ENCODE results near the gene DPF3.

Gene DPF3

GRCh38 chr14:72852194-72852593 is 41.7 kb downstream of the DPF3 start:
- DNase-seq (ENCODE audit: low spot score in 2 of 2): no peak
- Mint-ChIP-seq H3K9me3 (no peaks in the 10 kb centered on the region), H3K36me3 (peaks cover 11% of the 10 kb centered on the region), H3K4me1 (peaks cover 16% of the 10 kb centered on the region), H3K27ac (no peak overlapping the region), H3K4me3 (no peak overlapping the region), H3K27me3 (no peaks in the 10 kb centered on the region)
- ATAC-seq (ENCODE audit: low read depth): no peak

- Mint-ChIP-seq H3K27ac (peak overlapping the region; percentile 42), H3K36me3 (peaks cover 16% of the 10 kb centered on the region), H3K9me3 (no peaks in the 10 kb centered on the region), H3K4me1 (peaks cover 18% of the 10 kb centered on the region), H3K4me3 (no peak overlapping the region), H3K27me3 (no peaks in the 10 kb centered on the region)
- ATAC-seq (ENCODE audit: low read depth) (no peak), DNase-seq (ENCODE audit: low spot score in 2 of 2) (no peak)
These were observed 42.3 kb downstream of the DPF3 start for GRCh38 chr14:72851635-72852034.

- Mint-ChIP-seq H3K4me1 (peaks cover 10% of the 10 kb centered on the region), H3K4me3 (no peak overlapping the region), H3K36me3 (peaks cover 16% of the 10 kb centered on the region), H3K27ac (peak overlapping the region; percentile 42), H3K27me3 (no peaks in the 10 kb centered on the region), H3K9me3 (no peaks in the 10 kb centered on the region)
- ATAC-seq (ENCODE audit: low read depth) (no peak), DNase-seq (ENCODE audit: low spot score in 2 of 2) (no peak)
These were observed 43.5 kb downstream of the DPF3 start for GRCh38 chr14:72850360-72850759.

DNA sequence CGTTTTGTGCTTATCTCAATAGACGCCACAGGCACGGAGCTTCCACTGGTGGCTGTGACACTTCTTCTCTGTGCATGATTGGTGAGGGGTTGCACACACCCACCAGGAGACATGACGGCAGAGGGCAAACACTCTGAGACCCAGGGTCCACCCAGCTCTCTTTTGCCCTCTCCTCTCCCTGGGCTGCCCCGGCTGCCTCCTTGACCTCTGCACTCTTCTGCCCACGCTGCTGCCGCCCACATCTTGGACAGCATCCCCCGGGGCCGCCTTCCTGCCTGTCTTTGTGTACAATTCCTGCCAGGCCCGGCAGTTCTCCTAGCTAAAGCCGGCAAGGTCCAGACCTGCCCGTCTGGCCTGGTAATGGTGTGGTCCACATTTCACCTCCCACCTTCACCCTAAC is 44.7 kb downstream of the DPF3 start:
- peaks cover 16% of the 10 kb centered on the region for H3K36me3 Mint-ChIP-seq
- no peak overlapping the region for H3K27ac Mint-ChIP-seq

GRCh38 chr14:72847721-72848120 is 46.2 kb downstream of the DPF3 start:
- no peak overlapping the region for H3K4me3 Mint-ChIP-seq
- DNase-seq (ENCODE audit: low spot score in 2 of 2): no peak
- H3K27ac Mint-ChIP-seq: no peak overlapping the region
- no peaks in the 10 kb centered on the region for H3K27me3 Mint-ChIP-seq
- H3K4me1 Mint-ChIP-seq: peaks cover 10% of the 10 kb centered on the region
- H3K36me3 Mint-ChIP-seq: peaks cover 16% of the 10 kb centered on the region
- ATAC-seq (ENCODE audit: low read depth): no peak
- no peaks in the 10 kb centered on the region for H3K9me3 Mint-ChIP-seq

More for the DNA sequence above, 44.7 kb downstream of the DPF3 start:
- no peak for ATAC-seq (ENCODE audit: low read depth)
- Mint-ChIP-seq H3K4me3 (no peak overlapping the region), H3K9me3 (no peaks in the 10 kb centered on the region), H3K4me1 (peaks cover 10% of the 10 kb centered on the region), H3K27me3 (no peaks in the 10 kb centered on the region)
- DNase-seq (ENCODE audit: low spot score in 2 of 2): no peak

- no peak overlapping the region for H3K27ac Mint-ChIP-seq
- ATAC-seq (ENCODE audit: low read depth): no peak
- H3K4me1 Mint-ChIP-seq: peaks cover 8% of the 10 kb centered on the region
- no peak overlapping the region for H3K4me3 Mint-ChIP-seq
- DNase-seq (ENCODE audit: low spot score in 2 of 2): no peak
- no peaks in the 10 kb centered on the region for H3K27me3 Mint-ChIP-seq
- peaks cover 11% of the 10 kb centered on the region for H3K36me3 Mint-ChIP-seq
- no peaks in the 10 kb centered on the region for H3K9me3 Mint-ChIP-seq
These were observed 48.2 kb downstream of the DPF3 start for GRCh38 chr14:72845683-72846082.

GRCh38 chr14:72845196-72845595 is 48.7 kb downstream of the DPF3 start:
- DNase-seq (ENCODE audit: low spot score in 2 of 2) (no peak), ATAC-seq (ENCODE audit: low read depth) (no peak)
- Mint-ChIP-seq H3K4me3 (no peak overlapping the region), H3K27me3 (no peaks in the 10 kb centered on the region), H3K9me3 (no peaks in the 10 kb centered on the region), H3K27ac (no peak overlapping the region), H3K4me1 (peaks cover 5% of the 10 kb centered on the region), H3K36me3 (peaks cover 11% of the 10 kb centered on the region)

DNA sequence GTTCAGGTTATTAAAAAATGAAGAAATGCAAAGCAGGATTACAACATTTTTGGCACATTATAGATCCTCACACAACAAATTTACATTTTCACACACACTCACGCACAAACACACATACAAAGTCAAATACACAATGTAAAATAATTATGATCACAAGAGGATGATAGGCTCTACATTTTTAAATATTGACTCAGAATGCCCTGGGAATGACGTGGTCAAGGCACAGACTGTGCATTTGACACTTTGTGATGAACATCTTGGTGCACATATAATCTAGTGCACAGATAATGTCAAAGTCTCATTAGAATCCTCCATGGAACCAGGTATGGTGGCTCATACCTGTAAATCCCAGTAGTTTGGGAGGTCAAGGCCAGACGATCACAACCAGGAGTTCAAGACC is 49.4 kb downstream of the DPF3 start:
- Mint-ChIP-seq H3K4me3 (no peak overlapping the region), H3K9me3 (no peaks in the 10 kb centered on the region), H3K4me1 (peaks cover 5% of the 10 kb centered on the region), H3K27me3 (no peaks in the 10 kb centered on the region), H3K27ac (no peak overlapping the region), H3K36me3 (peaks cover 11% of the 10 kb centered on the region)
- ATAC-seq (ENCODE audit: low read depth) (no peak), DNase-seq (ENCODE audit: low spot score in 2 of 2) (no peak)

GRCh38 chr14:72839753-72840607 is 53.9 kb downstream of the DPF3 start:
- no peak overlapping the region for H3K4me3 Mint-ChIP-seq
- H3K4me1 Mint-ChIP-seq: peaks cover 4% of the 10 kb centered on the region
- no peak for ATAC-seq (ENCODE audit: low read depth)
- no peaks in the 10 kb centered on the region for H3K27me3 Mint-ChIP-seq
- no peak for DNase-seq (ENCODE audit: low spot score in 2 of 2)
- peaks cover 10% of the 10 kb centered on the region for H3K36me3 Mint-ChIP-seq
- H3K9me3 Mint-ChIP-seq: no peaks in the 10 kb centered on the region
- H3K27ac Mint-ChIP-seq: no peak overlapping the region

- ATAC-seq (ENCODE audit: low read depth) (no peak), DNase-seq (ENCODE audit: low spot score in 2 of 2) (no peak)
- Mint-ChIP-seq H3K4me3 (no peak overlapping the region), H3K4me1 (peaks cover 4% of the 10 kb centered on the region), H3K9me3 (no peaks in the 10 kb centered on the region), H3K27ac (no peak overlapping the region), H3K27me3 (no peaks in the 10 kb centered on the region), H3K36me3 (peaks cover 14% of the 10 kb centered on the region)
These were observed 54.5 kb downstream of the DPF3 start for GRCh38 chr14:72839351-72839750.

DNA sequence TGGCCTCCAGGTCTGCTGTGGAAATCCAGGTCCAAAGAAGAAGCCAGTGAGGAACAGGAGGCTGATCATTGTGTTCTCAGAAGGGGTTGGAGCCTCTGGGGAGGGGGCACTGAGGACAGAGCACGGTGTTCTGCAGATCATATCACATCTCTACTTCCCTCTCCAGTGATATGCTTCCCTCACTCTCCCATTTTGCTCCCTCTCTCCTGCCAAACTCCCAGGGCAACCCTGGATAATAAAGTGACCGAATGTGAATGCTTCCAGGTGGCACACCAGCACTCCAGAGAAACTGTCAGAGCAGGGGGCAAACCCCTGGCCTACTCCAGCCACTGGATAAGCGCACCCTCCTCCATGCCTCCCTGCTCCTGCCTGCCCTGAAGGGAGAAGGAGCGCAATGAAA is 57.8 kb downstream of the DPF3 start:
- no peak for ATAC-seq (ENCODE audit: low read depth)
- Mint-ChIP-seq H3K9me3 (no peaks in the 10 kb centered on the region), H3K27ac (no peak overlapping the region), H3K4me3 (no peak overlapping the region), H3K4me1 (peaks cover 16% of the 10 kb centered on the region), H3K27me3 (no peaks in the 10 kb centered on the region), H3K36me3 (peaks cover 22% of the 10 kb centered on the region)
- DNase-seq (ENCODE audit: low spot score in 2 of 2): no peak

DNA sequence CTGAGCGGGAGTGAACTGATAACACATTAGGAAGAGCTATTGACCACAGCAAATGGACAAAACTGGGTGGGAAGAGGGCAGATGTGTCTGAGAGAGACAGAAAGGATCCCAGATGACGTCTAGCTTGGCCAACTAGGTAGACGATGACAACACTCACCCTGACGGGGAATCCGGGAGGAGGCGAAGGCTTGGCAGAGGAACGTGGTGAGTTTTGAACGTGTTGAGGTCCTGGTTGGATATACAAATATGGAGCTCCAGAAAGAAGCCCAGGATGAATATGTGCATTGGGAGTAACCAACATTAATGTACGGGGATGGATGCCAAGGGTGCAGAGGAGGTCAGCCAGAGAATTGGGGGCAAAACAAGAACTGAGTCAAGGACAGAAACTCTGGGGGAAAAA is 60.7 kb downstream of the DPF3 start:
- Mint-ChIP-seq H3K4me3 (no peak overlapping the region), H3K9me3 (no peaks in the 10 kb centered on the region), H3K4me1 (peaks cover 20% of the 10 kb centered on the region), H3K27me3 (no peaks in the 10 kb centered on the region), H3K27ac (no peak overlapping the region), H3K36me3 (peaks cover 29% of the 10 kb centered on the region)
- ATAC-seq (ENCODE audit: low read depth): no peak
- DNase-seq (ENCODE audit: low spot score in 2 of 2): no peak

- Mint-ChIP-seq H3K27me3 (no peaks in the 10 kb centered on the region), H3K4me3 (no peak overlapping the region), H3K9me3 (no peaks in the 10 kb centered on the region), H3K36me3 (peaks cover 24% of the 10 kb centered on the region), H3K4me1 (peaks cover 16% of the 10 kb centered on the region), H3K27ac (no peak overlapping the region)
- ATAC-seq (ENCODE audit: low read depth) (no peak), DNase-seq (ENCODE audit: low spot score in 2 of 2) (no peak)
These were observed 62.9 kb downstream of the DPF3 start for GRCh38 chr14:72830786-72831594.

DNA sequence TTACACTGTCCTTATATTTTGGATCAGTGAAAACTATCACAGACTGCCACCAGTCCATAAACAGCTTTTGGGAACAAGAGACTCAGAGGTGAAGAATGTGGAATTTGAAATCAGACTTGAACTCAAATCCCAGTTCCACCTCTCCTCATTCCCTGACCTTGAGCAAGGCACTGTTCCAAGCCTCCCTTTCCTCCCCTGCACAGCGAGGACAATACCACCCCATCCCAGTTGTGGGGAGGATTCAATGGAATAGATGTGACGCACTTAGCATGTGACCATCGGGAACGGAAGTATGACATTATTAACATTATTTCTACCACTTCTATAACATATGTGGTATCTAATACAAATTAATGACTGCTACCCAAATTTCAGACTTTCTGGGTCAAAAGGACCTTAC is 63.5 kb downstream of the DPF3 start:
- DNase-seq (ENCODE audit: low spot score in 2 of 2) (no peak), ATAC-seq (ENCODE audit: low read depth) (no peak)
- no peak overlapping the region for H3K4me3 Mint-ChIP-seq
- no peak overlapping the region for H3K27ac Mint-ChIP-seq
- no peaks in the 10 kb centered on the region for H3K27me3 Mint-ChIP-seq
- H3K36me3 Mint-ChIP-seq: peaks cover 21% of the 10 kb centered on the region
- H3K4me1 Mint-ChIP-seq: peaks cover 20% of the 10 kb centered on the region
- no peaks in the 10 kb centered on the region for H3K9me3 Mint-ChIP-seq
